PC-9 (cell line): Measurements from ENCODE around the gene MMP7. TPM values are rescaled to one million over a fixed set of nuclear protein-coding genes. Genes with fewer than 3 reads are reported as not detected.

Experiments used
- BruUV-seq: library from RNA; stranded (reverse); fragments of 400-500 nt; replicated peaks from 2 replicates; lab custom pipeline; 2021; lab: Mats Ljungman, UMichigan
- CTCF ChIA-PET: fragments of 300-600 bp; sonication (Branson Sonifier 250); formaldehyde crosslinking; loops from one replicate; lab custom pipeline; 2022; ENCODE audit warnings: antibody characterized with exemption; lab: Charles Lee
- POLR2A ChIA-PET: fragments of 300-600 bp; sonication (Branson Sonifier 250); formaldehyde crosslinking; loops from one replicate; lab custom pipeline; 2022; ENCODE audit warnings: antibody characterized with exemption; ENCODE audit not compliant: unreplicated experiment; lab: Charles Lee
- DNase-seq, 2 experiments: peaks; one replicate each; pipeline versions ENCODE4 v3.0.0 to v3.0.0-alpha.2; 2015 to 2022; ENCODE audit warnings: mixed read lengths in 1 of 2
- H2AFZ ChIP-seq: fragments of 200-600 bp; sonication (generic); 2 replicates; pipeline ENCODE4 v1.8.1; 2017; ENCODE audit warnings: antibody characterized with exemption
- H3F3A ChIP-seq: fragments of 200-600 bp; sonication (generic); 2 replicates; pipeline ENCODE4 v1.8.1; 2017; ENCODE audit warnings: antibody characterized with exemption, mild to moderate bottlenecking, low read depth; ENCODE audit not compliant: insufficient read depth
- H3K27ac ChIP-seq: fragments of 200-600 bp; sonication (generic); 2 replicates; pipeline ENCODE4 v1.6.1; 2016; ENCODE audit warnings: mixed run types
- H3K27me3 ChIP-seq: fragments of 200-600 bp; sonication (generic); 2 replicates; pipeline ENCODE4 v1.6.1; 2016; ENCODE audit warnings: low read depth, mixed run types; ENCODE audit not compliant: insufficient read depth
- H3K36me3 ChIP-seq: fragments of 200-600 bp; sonication (generic); 2 replicates; pipeline ENCODE4 v1.6.1; 2016; ENCODE audit warnings: low read depth, mixed run types
- H3K4me1 ChIP-seq: fragments of 200-600 bp; sonication (generic); replicated peaks from 2 replicates; pipeline ENCODE4 v1.6.1; 2016; ENCODE audit warnings: mixed run types; ENCODE audit not compliant: insufficient read depth
- H3K4me2 ChIP-seq: fragments of 200-600 bp; sonication (generic); 2 replicates; pipeline ENCODE4 v1.6.1; 2017; ENCODE audit warnings: mixed run types
- H3K4me3 ChIP-seq: fragments of 200-600 bp; sonication (generic); 2 replicates; pipeline ENCODE4 v1.6.1; 2016; ENCODE audit warnings: mixed run types
- H3K79me2 ChIP-seq: fragments of 200-600 bp; sonication (generic); 2 replicates; pipeline ENCODE4 v1.6.1; 2017; ENCODE audit warnings: low read depth, mixed run types
- H3K9me2 ChIP-seq: fragments of 200-600 bp; sonication (generic); 2 replicates; pipeline ENCODE4 v1.8.1; 2017; ENCODE audit warnings: mild to moderate bottlenecking; ENCODE audit not compliant: insufficient read depth
- H3K9me3 ChIP-seq: fragments of 200-600 bp; sonication (generic); 2 replicates; pipeline ENCODE4 v1.8.1; 2016; ENCODE audit warnings: low read depth; ENCODE audit not compliant: insufficient read depth
- H4K20me1 ChIP-seq: fragments of 200-600 bp; sonication (generic); 2 replicates; pipeline ENCODE4 v1.8.1; 2017; ENCODE audit not compliant: insufficient read depth
- CTCF ChIP-seq: fragments of 200-600 bp; sonication (generic); conservative IDR thresholded peaks from 2 replicates; pipeline ENCODE4 v1.6.1; 2017; ENCODE audit warnings: mixed run types, antibody characterized with exemption, mild to moderate bottlenecking, moderate library complexity
- EZH2 ChIP-seq: fragments of 200-600 bp; sonication (generic); IDR thresholded peaks from 2 replicates; pipeline ENCODE4 v1.8.0; 2017; ENCODE audit warnings: antibody characterized with exemption, low read depth
- intact Hi-C: fragments of 100-400 bp; cut with micrococcal nuclease; formaldehyde crosslinking; loops from one replicate; pipeline ENCODE4 v1.10.0; 2022; ENCODE audit not compliant: unreplicated experiment
- total RNA-seq: library from RNA; stranded (reverse); gene quantifications from 2 replicates; pipeline ENCODE4 v1.2.3, GENCODE V29; 2021

MMP7 gene
- total RNA-seq, 1 experiment from 2014 or later: 1.1 TPM

- no peaks in the 10 kb centered on the region for H3F3A ChIP-seq
- no peaks in the 10 kb centered on the region for H3K27me3 ChIP-seq
- no peak overlapping the region for H3K4me3 ChIP-seq
- no peak overlapping the region for H2AFZ ChIP-seq
- POLR2A ChIA-PET: no interaction called here
- H3K9me2 ChIP-seq: no peaks in the 10 kb centered on the region
- CTCF ChIA-PET: no interaction called here
- TF ChIP-seq CTCF: no peak
- no peak for TF ChIP-seq EZH2
- intact Hi-C loops: no loop called here
- H4K20me1 ChIP-seq: no peaks in the 10 kb centered on the region
- H3K36me3 ChIP-seq: no peaks in the 10 kb centered on the region
- H3K4me2 ChIP-seq: no peak overlapping the region
- no peaks in the 10 kb centered on the region for H3K9me3 ChIP-seq
- no peaks in the 10 kb centered on the region for H3K79me2 ChIP-seq
- no peak overlapping the region for H3K27ac ChIP-seq
- H3K4me1 ChIP-seq: no peaks in the 10 kb centered on the region
- no TSS peak for BruUV-seq
- DNase-seq: no peak
These were observed 12.1 kb downstream of the MMP7 start for GRCh38 chr11:102518296-102519094.

GRCh38 chr11:102517670-102518069 is 12.9 kb downstream of the MMP7 start:
- Histone ChIP-seq H3K4me3 (no peak overlapping the region), H2AFZ (no peak overlapping the region), H4K20me1 (no peaks in the 10 kb centered on the region), H3K9me2 (no peaks in the 10 kb centered on the region), H3K27ac (no peak overlapping the region), H3K27me3 (no peaks in the 10 kb centered on the region), H3K36me3 (no peaks in the 10 kb centered on the region), H3F3A (no peaks in the 10 kb centered on the region), H3K9me3 (no peaks in the 10 kb centered on the region), H3K79me2 (no peaks in the 10 kb centered on the region), H3K4me2 (no peak overlapping the region), H3K4me1 (no peaks in the 10 kb centered on the region)
- BruUV-seq: no TSS peak
- TF ChIP-seq CTCF: no peak
- no peak for TF ChIP-seq EZH2
- intact Hi-C loops: no loop called here
- ChIA-PET POLR2A (no interaction called here), CTCF (no interaction called here)
- no peak for DNase-seq

GRCh38 chr11:102516179-102516578 is 14.4 kb downstream of the MMP7 start:
- Histone ChIP-seq H3K4me1 (no peaks in the 10 kb centered on the region), H3K9me3 (no peaks in the 10 kb centered on the region), H3K9me2 (no peaks in the 10 kb centered on the region), H3K27me3 (no peaks in the 10 kb centered on the region), H3K4me3 (no peak overlapping the region), H2AFZ (no peak overlapping the region), H3K27ac (no peak overlapping the region), H3K36me3 (no peaks in the 10 kb centered on the region), H4K20me1 (no peaks in the 10 kb centered on the region), H3K79me2 (no peaks in the 10 kb centered on the region), H3F3A (no peaks in the 10 kb centered on the region), H3K4me2 (no peak overlapping the region)
- no TSS peak for BruUV-seq
- TF ChIP-seq EZH2 (no peak), CTCF (no peak)
- DNase-seq: no peak
- intact Hi-C loops: no loop called here
- CTCF ChIA-PET: no interaction called here
- POLR2A ChIA-PET: no interaction called here
